HG03378 (cell line): ENCODE results near the gene L2HGDH.
"Not testable (repeated sequence)": the region's sequence is repeated elsewhere in the genome, so short reads cannot be mapped to it uniquely, and the experiment has no call there.

Source experiments
- ATAC-seq: cut with Tn5 transposase; IDR thresholded peaks from one replicate; pipeline ENCODE4 v1.9.1; 2021; ENCODE audit warnings: mild to moderate bottlenecking, moderate library complexity; ENCODE audit not compliant: unreplicated experiment

The L2HGDH gene

DNA sequence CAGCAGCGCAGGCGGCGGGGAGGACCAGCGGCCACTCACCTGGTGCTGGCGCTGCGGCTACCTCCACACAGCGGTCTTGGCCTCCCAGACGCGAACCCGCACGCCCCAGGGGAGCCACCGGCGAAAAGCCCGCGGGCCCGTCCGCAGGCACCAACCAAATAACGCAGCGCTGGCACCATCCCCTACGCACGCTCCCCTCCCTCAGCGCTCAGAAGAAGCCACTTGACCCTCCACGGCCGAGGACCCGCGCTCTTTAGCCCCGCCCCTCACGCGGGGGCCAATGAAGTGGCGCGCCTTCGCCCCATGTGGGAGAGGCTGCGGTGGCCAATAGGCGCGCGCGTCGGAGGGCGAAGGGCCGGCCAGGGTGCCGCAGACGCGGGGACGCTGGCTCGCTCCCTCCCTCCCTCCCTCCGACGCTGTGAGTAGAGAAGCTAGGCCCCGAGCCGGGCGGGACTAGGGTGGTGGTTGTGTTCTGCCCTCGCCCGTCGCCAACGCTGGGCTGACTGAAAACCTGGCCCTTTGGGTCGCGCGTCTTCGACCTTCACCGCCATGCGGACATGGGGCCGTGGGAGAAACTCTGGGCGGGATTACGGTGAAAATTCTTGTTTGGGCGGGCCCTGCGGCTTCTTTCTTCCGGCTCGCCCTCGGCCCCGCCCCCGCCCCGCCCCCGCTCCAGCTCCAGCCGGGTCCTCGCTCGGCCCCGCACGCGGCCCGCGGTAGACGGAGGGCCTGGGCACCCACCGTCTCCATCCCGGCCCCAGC is at the start of gene L2HGDH, which contains the start of gene DMAC2L:
L2HGDH (minus strand) TSS at position 258 of the 762 bp plus-strand sequence; CDS start at position 179, 79 bp downstream.
DMAC2L (plus strand) TSS at position 353 of the 762 bp plus-strand sequence. CDS start 9,164 bp downstream, outside the sequence.
- ATAC-seq, result peak; percentile 79

DNA sequence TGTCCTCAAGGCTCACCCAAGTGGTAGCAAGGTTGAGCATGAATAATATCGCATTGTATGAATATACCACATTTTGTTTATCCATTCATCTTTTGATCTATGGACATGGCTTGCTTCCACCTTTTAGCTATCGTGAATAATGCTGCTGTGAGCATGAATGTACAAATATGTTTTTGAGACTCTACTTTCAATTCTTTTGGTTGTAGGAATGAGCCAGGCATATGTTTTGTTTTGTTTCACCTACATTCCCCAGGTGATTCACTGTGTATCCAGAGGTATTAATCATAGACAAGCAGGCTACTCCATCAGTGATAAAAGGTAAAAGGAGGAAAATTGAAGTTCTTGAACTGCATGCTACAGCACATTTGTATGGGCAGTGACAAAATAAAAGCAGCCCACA is 48.8 kb upstream of the L2HGDH start:
- ATAC-seq, result no peak

DNA sequence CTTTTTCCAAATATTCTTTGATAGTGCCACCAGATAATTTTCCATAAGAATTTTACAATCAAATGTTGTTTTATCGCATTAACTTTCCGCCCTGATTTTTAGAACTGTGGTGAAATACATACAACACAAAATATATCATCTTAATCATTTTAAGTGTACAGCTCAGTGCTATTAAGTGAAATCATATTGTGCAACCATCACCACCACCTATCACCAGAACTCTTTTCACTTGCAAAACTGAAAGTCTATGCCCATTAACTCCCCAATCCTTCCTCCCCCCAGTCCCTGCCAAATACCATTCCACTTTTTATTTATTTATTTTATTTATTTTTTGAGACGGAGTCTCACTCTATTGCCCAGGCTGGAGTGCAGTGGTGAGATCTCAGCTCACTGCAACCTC is 48.1 kb upstream of the L2HGDH start:
- ATAC-seq, result no peak

DNA sequence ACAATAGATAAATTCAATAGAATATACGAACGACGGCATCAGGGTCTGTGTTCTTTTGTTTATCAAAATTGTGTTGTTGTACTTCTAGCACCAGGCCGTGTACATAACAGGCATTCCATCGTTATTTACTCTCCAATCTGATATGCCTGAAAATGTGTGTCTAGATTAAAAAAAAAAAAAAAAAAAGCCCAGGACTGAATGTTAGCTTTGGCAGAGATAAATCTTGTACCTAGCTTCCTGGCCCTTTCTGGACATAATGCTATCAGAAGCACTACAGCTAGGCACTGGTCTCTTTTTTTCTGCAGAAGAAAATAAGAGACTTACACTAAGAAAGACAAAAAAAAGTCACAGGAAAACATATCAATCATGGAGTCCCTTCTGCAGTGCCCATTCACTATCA is 47.6 kb upstream of the L2HGDH start:
- ATAC-seq, result no peak

DNA sequence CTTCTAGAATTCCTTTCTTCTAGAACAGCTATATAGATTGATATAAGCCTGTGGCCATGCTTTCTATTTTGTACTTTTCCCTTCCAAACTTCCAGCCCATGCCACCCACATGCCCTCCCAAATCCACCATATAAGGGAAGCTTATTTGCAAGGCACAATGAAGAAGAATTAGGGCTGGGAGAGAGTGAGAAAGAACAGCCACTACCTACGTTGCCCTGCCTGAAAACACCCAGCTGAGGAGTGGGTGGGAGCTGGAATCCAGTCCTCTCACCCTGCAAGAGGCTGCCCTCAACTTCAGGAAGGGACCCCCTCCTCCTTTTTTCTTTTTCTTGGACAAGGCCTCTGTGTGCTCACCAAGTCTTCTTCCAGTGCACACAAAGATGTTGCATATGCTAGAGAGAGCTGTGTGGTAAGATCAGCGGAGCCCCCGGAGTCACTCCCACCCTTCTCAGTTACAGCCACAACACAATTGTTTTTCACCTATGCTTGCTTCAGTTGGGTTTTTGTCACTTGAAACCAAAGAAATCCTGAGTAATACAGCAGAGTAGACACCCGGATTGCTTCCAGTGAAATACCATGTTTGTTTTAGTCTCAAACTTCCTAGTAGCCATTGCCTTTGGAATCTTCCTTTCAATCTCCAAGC is 45.8 kb upstream of the L2HGDH start:
- no peak for ATAC-seq

DNA sequence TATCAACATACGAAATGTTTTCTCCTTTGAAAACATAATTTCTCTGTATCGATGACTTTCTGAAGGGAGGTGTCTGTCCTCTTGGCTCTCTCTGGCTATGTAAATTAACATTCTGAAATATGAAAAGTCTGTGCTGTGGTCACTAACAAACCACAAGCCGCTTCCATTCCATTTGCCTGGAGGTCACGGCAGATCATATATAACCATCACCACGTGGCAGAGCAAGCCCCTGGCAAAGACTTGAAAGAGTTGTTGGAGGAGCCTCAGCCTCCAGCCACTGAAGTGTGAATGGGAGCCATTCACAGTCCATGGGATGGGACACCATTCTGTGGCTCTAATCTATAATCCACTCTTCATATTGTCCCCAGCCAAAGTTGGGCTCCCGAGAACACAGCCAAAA is 45.1 kb upstream of the L2HGDH start:
- ATAC-seq, result no peak

DNA sequence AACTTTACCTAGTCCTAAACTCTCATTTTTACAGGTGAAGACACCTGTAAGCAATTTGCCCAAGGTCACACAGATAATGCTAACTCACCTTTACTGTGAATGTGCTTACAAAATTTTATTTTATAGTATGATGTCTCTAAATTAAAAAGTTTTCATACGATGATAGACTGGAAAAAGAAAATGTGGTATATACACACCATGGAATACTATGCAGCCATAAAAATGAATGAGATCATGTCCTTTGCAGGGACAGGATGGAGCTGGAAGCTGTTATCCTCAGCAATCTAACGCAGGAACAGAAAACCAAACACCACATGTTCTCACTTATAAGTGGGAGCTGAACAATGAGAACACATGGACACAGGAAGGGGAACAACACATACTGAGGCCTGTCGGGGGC is 44.3 kb upstream of the L2HGDH start:
- not testable (repeated sequence) for ATAC-seq

DNA sequence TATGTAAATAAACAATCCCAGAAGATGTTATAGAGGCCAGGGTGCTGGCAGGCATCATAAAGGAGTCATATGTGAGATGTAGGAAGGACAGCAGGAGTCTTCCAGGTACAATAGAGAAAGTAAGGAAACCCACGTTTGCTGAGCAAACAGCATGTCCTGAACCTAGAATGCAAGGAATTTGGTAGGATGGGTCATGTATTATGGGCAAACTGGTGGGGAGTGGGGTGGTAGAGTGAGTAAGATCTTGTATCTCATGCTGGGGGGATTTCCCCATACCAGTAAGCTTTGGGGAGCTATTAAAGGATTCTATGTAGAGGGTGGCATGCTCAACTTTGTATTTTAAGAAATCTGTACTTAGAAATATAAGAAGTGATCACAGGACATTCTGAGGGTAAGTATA is 43.7 kb upstream of the L2HGDH start:
- no peak for ATAC-seq

DNA sequence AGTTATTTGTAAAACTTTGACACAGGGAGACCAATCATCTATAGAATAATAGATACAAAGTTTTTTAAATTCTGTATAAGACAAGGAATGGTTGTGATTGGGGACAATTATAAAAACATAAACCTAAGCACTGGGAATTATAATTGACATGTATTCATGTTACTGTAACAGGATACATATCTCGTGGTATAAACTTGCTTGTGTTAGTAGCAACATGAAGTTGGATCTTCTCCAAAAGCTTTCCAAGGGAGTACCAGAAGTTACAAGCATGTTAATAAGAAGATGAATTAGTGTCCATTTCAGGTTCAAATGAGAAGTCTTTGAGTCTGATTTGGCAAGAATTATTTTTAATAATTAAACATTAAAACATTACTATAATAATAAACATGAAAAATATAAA is 42.5 kb upstream of the L2HGDH start:
- no peak for ATAC-seq

DNA sequence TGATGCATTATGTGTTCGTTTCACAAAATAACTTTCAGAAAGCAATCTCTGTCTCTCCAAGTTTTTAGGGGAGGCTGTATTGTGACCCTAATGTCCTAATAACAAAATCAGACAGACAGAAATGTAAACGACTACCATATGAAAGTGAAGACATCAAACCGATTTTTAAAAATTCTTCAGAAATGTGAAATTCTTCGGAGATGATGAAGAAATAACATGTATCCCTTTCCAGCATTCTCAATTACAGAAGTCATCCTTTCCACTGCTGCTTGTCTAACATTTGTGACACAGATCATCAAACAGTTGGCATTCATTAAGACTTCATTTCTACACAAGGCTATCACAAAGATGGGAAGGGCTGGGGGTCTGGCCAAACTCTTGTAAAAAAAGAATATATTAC is 41.1 kb upstream of the L2HGDH start:
- no peak for ATAC-seq

DNA sequence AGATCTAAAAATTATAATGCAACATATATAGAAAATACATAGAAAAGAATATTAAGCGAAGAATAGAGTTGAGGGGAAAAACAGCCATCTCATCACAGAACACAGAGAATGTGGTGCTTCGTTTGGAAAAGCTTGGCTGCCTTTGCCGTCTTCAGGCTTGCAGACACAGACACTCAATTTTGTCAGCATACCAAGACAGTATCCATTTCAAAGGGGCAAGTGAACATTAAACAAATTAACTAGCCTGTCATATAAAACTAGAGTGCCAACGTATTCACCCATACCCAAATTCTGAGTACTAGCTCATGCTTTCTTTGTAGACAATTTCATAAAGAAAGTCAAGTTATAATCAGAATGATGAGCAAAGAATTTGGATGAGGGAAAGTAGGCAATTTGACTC is 40.6 kb upstream of the L2HGDH start:
- no peak for ATAC-seq

DNA sequence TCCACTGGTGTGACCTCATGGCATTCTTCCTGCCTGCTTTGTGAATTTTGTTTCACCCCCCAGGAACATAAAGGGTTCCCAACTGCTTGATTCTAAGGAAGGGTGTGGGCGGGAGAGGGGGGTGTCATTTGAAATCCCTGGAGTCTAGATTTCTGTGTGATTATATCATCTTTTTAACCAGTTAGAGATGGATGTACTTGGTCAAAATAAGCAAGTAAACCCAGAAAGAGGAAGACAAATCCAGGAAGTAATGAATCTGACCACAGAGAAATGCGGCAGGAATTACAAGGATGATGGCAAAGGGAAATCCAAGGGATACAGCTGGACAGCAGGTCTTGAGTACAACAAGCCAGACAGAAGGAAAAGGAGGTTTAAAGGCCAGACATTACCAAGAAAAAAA is 38.9 kb upstream of the L2HGDH start:
- no peak for ATAC-seq

DNA sequence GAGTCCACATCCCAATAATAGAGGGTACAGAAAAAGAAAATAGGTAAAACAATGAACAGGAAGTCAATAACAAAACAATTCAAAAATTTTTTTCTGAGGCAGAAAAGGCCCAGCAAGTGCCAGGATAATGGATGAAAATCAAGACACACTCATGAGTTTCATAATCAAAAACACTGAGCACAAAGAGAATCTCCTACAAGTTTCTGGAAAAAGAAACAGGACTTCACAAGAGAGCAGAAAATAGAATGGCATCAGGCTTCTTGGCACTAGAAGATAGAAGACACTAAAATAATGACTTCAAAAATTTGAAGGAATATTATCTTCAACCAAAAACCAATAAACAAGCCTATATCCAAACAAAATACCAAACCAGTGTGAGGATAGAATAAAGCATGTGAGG is 36.9 kb upstream of the L2HGDH start:
- no peak for ATAC-seq

DNA sequence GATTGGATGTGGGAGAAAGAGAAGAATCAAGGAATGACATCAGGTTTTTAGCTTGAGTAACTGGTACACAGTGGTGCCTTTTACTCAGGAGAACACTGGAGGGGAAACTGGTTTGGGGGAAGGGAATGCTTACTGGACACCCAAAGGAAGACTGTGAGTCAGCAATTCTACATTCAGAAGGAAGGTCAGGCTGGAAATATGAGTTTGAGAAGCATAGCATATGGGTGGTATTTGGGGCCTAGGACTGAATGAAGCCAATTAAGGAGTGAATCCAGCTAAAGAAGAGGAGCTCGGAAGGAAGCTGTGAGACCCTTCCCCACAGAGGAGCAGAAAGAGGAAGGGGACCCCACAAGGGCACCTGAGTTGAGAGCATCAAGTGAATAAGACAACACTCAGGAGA is 35.5 kb upstream of the L2HGDH start:
- ATAC-seq, result no peak

DNA sequence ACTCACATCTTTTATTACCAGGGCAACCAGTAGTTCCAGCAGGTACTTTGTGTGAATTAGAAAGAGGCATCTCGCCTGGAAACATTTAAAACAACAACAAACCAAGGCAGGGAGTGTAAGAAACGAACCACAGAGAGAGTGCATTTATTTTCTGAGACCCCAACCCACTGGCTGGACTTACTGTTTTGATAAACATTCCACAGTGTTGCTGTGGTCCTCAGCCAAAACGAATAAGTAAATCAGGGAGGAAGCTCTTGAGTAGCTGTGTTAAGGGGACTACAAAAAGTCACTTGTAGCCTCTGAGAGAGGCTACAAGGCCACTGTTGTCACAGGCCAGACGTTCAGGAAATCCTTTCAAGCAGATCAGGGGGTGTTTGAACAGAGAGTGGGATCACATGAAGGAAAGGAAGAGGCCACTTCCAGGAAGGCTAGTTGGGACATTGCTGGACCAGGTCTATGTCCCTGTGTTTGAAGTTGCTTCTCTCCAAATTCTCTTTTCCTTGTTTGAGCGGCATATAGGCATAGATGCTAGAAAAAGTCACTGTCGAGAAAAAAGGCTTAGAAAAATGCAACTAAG is 33.9 kb upstream of the L2HGDH start:
- no peak for ATAC-seq

DNA sequence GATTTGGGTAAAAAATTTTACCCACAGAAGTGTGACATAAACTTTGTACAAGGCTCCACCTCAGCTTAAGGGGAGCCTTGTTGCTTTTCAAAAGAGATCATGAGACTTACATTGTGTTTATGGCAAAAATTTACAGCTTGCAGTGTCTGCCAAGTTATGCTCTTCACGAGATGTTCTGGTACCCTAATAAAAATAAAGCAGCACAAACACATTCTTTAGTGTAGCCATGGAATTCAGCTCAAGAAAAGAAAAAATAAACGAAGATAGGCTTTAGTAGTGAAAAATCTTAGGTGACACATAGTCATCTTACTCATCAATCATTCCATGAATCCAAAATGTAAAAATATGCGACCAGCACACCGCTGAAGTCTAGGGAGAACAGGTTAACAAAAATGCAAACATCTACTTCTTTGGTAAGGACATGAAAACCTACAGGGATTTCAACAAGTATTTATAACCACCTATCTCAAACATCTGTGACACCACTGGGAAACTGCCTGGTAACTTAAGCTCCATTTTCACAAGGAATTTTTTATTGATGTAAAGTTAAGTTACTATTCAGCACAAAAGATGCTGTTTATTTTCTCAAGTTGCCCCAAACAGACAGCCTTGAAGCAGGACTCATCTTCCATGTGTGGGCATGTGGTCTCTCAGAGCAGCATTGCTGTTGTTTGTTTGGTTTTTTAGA is 33.0 kb upstream of the L2HGDH start:
- no peak for ATAC-seq

DNA sequence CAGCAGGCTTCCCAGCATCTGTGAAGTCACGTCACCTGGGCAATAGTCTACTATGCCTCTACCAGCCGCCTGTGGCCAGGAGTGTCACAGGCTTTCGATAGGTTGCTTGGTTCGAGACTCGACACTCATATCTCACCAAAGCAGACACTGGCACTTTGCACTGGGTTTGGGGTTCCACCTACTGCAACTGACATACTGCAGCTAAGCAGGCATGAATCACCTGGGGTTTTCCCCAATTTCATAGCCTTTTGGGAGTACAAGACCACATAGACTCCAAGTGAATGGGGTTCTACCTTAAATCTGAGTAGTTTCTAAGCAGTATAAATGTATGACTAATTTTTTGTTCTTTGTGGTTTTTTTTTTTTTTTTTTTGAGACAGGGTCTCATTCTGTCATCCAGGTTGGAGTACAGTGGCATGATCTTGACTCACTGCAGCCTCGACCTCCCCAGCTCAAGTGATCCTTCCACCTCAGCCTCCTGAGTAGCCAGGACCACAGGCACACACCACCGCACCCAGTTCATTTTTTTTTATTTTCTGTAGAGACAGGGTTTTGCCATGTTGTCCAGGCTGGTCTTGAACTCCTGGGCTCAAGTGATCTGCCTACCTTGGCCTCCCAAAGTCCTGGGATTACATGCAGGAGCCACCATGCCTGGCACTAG is 32.2 kb upstream of the L2HGDH start:
- ATAC-seq, result peak; percentile 96

DNA sequence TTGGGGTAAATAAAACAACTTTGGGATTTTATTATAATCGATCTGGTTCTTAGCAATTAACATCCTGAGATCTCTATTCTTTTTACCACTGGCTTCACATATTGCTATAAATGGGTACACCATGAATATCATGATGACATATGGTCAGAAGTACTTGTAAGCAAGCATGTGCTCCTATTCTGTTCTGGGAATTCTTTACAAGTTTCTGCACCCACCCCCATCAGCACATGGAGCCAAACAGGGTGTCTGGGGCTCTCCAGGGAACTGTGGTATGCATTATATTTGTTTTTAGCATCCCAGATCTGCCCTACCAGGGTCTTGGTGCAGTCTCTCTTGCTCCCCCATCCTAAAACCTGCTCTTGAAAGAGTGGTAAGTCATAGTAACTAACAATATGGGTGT is 31.4 kb upstream of the L2HGDH start:
- no peak for ATAC-seq

DNA sequence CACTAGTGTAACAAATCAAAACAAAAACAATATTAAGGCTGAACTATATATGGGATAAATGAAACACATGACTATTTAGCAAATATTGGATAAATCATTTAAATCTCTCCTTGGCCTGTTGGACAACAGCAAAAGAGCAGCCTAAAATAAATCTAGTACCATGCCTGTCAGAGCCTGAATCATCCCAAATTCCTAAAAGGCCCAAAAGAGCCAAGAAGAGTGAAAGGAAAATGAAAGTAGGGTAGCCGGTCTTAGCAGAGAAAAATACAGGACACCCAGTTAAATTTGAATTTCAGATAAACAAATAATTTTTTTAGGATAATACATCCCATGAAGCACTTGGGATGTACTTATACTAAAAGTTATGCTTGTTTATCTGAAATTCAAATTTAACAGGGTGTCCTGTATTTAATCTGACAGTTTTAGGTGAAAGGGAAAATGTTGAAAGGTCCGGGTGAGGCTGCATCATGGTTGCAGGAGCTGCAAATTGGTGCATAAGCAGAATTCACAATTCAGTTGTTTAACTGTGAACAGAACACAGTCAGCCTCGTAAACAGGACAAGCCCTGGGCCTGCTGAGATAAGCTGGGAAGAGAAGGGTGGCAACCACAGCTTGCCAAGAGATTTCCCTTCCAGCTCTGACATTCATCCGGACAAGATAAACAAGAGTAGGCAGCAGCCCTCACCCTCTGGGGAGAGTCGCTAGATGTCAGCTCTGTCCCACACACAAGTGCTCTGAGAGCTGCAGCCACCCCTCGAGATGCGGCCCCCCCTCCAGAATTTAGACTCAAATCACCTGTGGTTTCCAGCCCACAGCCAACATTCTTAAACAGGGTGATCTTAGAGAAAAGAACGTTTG is 30.4 kb upstream of the L2HGDH start:
- no peak for ATAC-seq

DNA sequence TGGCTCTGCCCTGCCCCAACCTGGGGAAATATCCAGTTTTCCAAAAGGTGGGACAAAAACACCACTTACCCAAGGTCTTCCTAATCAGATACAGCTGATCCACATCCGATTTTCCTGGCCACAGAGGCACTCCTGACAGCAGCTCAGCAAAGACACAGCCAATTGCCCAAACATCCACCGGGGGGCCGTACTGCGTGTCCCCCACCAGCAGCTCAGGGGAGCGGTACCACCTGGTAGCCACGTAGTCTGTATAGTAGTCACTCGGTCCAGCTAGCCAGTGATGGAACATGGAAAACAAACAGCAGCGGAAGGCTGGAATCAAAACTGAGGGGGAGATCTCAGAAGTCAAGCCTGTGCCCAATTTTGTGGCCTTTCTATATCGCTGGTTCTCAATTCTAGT is 28.9 kb upstream of the L2HGDH start:
- no peak for ATAC-seq
